H1 (cell line): ENCODE results near the gene TSC22D1. TPM values are rescaled to one million over a fixed set of nuclear protein-coding genes. Genes with fewer than 3 reads are reported as not detected.

ENCODE experiments used
- SP4 ChIP-seq: IDR thresholded peaks from 2 replicates; pipeline ENCODE4 v1.6.1; 2012; ENCODE audit warnings: low read length, inconsistent platforms
- polyA plus RNA-seq, 7 experiments: library from polyadenylated mRNA; depleted of rRNA in 3 of 7; stranded (reverse) in 5 of 7; unstranded in 2 of 7; fragments of >200 nt in 5 of 7; fragments of 200-250 nt in 2 of 7; gene quantifications; 1 replicate in 5 of 7; 2 replicates in 1 of 7; 4 replicates in 1 of 7; pipeline versions ENCODE4 v1.2.1 to v1.2.3, GENCODE V29; 2011 to 2013; ENCODE audit warnings: missing spikeins in 2 of 7, mixed read lengths in 2 of 7
- total RNA-seq: library from RNA; stranded (reverse); fragmentation: NEBNext Ultra II Directional; extraction: Animal tissue kit (Norgen Biotek cat#: 25700); gene quantifications from 2 replicates; pipeline ENCODE4 v1.2.1, GENCODE V29; 2021

Gene TSC22D1
- total and polyA plus RNA-seq, 2 of the 8 experiments (the other 6 are each of a cell fraction or from before 2014, with no cell fraction given), result 52.6 to 80.9 TPM

GRCh38 chr13:44463759-44464158 lies 112.4 kb downstream of the TSC22D1 start (continued):
- no peak for TF ChIP-seq SP4
